WTC11 (cell line): ENCODE measurements around the gene SEL1L. TPM values are rescaled to one million over a fixed set of nuclear protein-coding genes. Genes with fewer than 3 reads are reported as not detected.

ENCODE experiments used
- ATAC-seq: fragments of 200-7000 bp; cut with Tn5 transposase; 2 replicates; pipeline ENCODE4 v1.10.0; 2021; ENCODE audit warnings: mild to moderate bottlenecking, moderate library complexity
- CTCF ChIA-PET: fragments of 300-600 bp; sonication (Branson Sonifier 250); formaldehyde crosslinking; loops from one replicate; lab custom pipeline; 2021; ENCODE audit warnings: antibody characterized with exemption; lab: Charles Lee
- POLR2A ChIA-PET: fragments of 350-600 bp; sonication (Branson Sonifier 250); formaldehyde crosslinking; loops from one replicate; lab custom pipeline; 2021; ENCODE audit warnings: antibody characterized with exemption; lab: Charles Lee
- DNase-seq: peaks from one replicate; pipeline ENCODE4 v3.0.0; 2021; ENCODE audit warnings: low spot score
- H3K27ac Mint-ChIP-seq: 2 replicates; pipeline ENCODE4 v1.8.0; 2021; ENCODE audit warnings: mixed read lengths
- H3K27me3 Mint-ChIP-seq: 2 replicates; pipeline ENCODE4 v1.8.0; 2021; ENCODE audit warnings: low read depth, mild to moderate bottlenecking, moderate library complexity, mixed read lengths
- H3K36me3 Mint-ChIP-seq: 2 replicates; pipeline ENCODE4 v1.8.0; 2021; ENCODE audit warnings: mixed read lengths
- H3K4me1 Mint-ChIP-seq: 2 replicates; pipeline ENCODE4 v1.8.0; 2022; ENCODE audit warnings: mixed read lengths
- H3K4me3 Mint-ChIP-seq: 2 replicates; pipeline ENCODE4 v1.8.0; 2021; ENCODE audit warnings: mild to moderate bottlenecking, moderate library complexity, mixed read lengths
- H3K9me3 Mint-ChIP-seq: 2 replicates; pipeline ENCODE4 v1.8.0; 2021; ENCODE audit warnings: mixed read lengths
- CTCF ChIP-seq: fragments of 200-600 bp; IDR thresholded peaks from 2 replicates; pipeline ENCODE4 v1.8.0; 2022; ENCODE audit warnings: antibody characterized with exemption
- ESRRA ChIP-seq: sonication (generic); formaldehyde crosslinking; IDR thresholded peaks from 2 replicates; pipeline ENCODE4 v1.8.1; 2022; ENCODE audit warnings: mild to moderate bottlenecking, missing genetic modification reagents, borderline replicate concordance
- FOXK1 ChIP-seq: sonication (generic); formaldehyde crosslinking; IDR thresholded peaks from 2 replicates; pipeline ENCODE4 v1.8.0; 2022; ENCODE audit warnings: mild to moderate bottlenecking, moderate library complexity, missing genetic modification reagents
- JUN ChIP-seq: sonication (generic); formaldehyde crosslinking; IDR thresholded peaks from 2 replicates; pipeline ENCODE4 v1.8.0; 2023; ENCODE audit warnings: mild to moderate bottlenecking, missing genetic modification reagents
- MAX ChIP-seq: sonication (generic); formaldehyde crosslinking; IDR thresholded peaks from 2 replicates; pipeline ENCODE4 v1.8.0; 2022; ENCODE audit warnings: mild to moderate bottlenecking, missing genetic modification reagents
- TEAD1 ChIP-seq: sonication (generic); formaldehyde crosslinking; IDR thresholded peaks from 2 replicates; pipeline ENCODE4 v1.8.0; 2022; ENCODE audit warnings: mild to moderate bottlenecking, missing genetic modification reagents
- ZNF219 ChIP-seq: sonication (generic); formaldehyde crosslinking; IDR thresholded peaks from 2 replicates; pipeline ENCODE4 v1.8.0; 2023; ENCODE audit warnings: missing genetic modification reagents, mild to moderate bottlenecking, borderline replicate concordance
- ZNF263 ChIP-seq: sonication (generic); formaldehyde crosslinking; IDR thresholded peaks from 2 replicates; pipeline ENCODE4 v1.8.1; 2022; ENCODE audit warnings: low read depth, mild to moderate bottlenecking, moderate library complexity, missing genetic modification reagents
- ZNF423 ChIP-seq: fragments of 250-450 bp; sonication (Bioruptor Pico); IDR thresholded peaks from 2 replicates; pipeline ENCODE4 v2.1.2; 2022; ENCODE audit warnings: mild to moderate bottlenecking, moderate library complexity
- total RNA-seq: library from RNA; stranded (reverse); gene quantifications from 3 replicates; pipeline ENCODE4 v1.2.3, GENCODE V29; 2021

The SEL1L gene
- total RNA-seq, 1 experiment from 2014 or later = 29.1 TPM

DNA sequence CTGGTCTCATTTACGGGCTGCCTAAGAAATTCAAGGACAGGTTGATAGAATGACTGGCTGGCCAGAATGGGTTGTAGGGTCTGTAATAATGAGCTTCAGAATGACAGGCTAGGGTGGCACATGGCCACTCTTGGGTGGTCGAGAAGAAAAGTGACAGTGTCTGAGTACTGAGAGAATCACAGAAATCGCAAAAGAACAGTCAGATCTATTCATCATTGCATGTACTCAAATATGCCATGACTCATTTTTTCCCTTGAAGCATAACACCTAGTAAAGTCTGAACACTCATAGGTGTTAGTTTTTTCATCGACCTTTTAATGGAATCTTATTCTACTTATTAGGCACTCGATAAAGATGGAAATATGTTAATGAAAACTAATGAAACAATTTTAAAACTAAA, 37.8 kb upstream of the SEL1L start:
- DNase-seq (no peak), ATAC-seq (no peak)
- Mint-ChIP-seq H3K27ac (no peak overlapping the region), H3K9me3 (no peaks in the 10 kb centered on the region), H3K4me1 (no peaks in the 10 kb centered on the region), H3K27me3 (no peaks in the 10 kb centered on the region), H3K4me3 (no peak overlapping the region), H3K36me3 (no peaks in the 10 kb centered on the region)
- TF ChIP-seq MAX (CRISPR knock-in tag) = no peak
- ChIA-PET POLR2A (no interaction called here), CTCF (no interaction called here)

DNA sequence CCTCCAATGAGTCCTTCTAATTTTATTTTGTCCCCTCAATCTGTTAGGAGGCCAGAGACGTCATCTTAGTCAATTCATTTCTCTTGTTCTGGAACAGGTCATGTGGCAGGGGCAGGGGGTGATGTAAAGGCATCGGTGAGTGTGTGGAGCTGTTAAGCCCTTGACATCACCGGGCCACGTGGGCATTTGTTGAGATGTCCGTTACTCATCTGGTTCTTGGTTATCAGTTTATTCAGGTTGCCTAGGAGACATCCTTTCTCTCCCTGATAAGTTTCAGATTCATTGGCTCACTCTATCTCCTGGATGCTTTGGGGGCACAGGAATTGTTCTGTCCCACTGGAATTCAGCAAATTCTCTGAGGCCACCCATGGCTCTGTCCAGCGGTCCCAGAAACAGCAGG, 33.6 kb upstream of the SEL1L start:
- DNase-seq (no peak), ATAC-seq (no peak)
- Mint-ChIP-seq H3K4me1 (peaks cover 11% of the 10 kb centered on the region), H3K36me3 (no peaks in the 10 kb centered on the region), H3K27me3 (peaks cover 15% of the 10 kb centered on the region), H3K4me3 (no peak overlapping the region), H3K27ac (no peak overlapping the region), H3K9me3 (no peaks in the 10 kb centered on the region)
- POLR2A ChIA-PET = no interaction called here
- CTCF ChIA-PET = interaction anchor here (0.6 to 1.8 kb wide), 3 partner anchors 19 to 269 kb away, joined by 4 to 6 read pairs (median 4); no protein-coding TSS in a partner anchor
- TF ChIP-seq ESRRA = no peak

DNA sequence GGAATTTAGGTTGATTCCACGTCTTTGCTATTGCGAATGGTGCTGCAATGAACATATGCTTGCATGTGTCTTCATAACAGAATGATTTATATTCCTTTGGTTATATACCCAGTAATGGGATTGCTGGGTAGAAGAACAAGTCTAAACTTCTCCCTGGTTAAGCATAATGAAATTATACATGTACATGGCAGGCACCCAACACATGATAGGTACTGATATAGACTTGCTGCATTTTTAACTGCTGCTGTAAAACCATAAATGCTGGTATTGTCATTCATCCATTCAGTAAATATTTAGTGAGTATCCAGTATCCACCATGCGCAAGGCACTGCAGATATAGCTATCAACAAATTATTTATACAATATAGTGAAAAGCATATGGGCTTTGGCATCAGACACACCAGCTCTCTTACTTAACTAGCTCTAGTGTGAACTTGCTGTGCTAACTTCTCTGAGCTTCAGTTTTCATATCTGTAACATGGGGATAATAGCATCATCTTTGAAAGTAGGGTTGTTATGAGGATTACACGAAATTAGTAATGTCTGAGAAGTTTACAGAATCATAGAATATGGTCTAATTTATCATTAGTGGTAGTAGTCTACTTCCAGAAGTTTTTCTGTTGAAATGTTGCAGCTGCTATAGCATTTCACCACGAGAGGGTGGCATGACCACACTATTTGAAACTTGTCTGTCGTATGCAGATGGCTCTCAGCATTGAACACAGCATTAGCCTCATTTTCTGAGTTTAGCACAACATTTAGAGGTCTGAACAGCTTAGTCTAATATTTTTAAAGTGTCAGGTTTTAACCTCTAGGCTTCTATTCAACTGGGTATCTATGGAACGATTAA, 32.0 kb upstream of the SEL1L start:
- H3K4me3 Mint-ChIP-seq = no peak overlapping the region
- peaks cover 22% of the 10 kb centered on the region for H3K27me3 Mint-ChIP-seq
- no peak overlapping the region for H3K27ac Mint-ChIP-seq
- ATAC-seq = 0 out of 2 replicates have a peak, but pooled peaks have one; percentile 9
- H3K36me3 Mint-ChIP-seq = no peaks in the 10 kb centered on the region
- H3K4me1 Mint-ChIP-seq = peaks cover 23% of the 10 kb centered on the region
- TF ChIP-seq JUN (CRISPR knock-in tag) (no peak), CTCF (peak; percentile 25; the same call in 1 of the 2 replicates)
- peak; percentile 35 for DNase-seq
- CTCF ChIA-PET = interaction anchor here (0.6 to 1.8 kb wide), 14 partner anchors 9 to 427 kb away, joined by 3 to 6 read pairs (median 4); no protein-coding TSS in a partner anchor
- H3K9me3 Mint-ChIP-seq = no peaks in the 10 kb centered on the region
- POLR2A ChIA-PET = interaction anchor here (0.9 kb wide), 1 partner anchor 9 kb away, joined by 3 read pairs; no protein-coding TSS in a partner anchor

- Mint-ChIP-seq H3K9me3 (0 out of 2 replicates have a peak, but pooled peaks cover 4% of the 10 kb centered on the region), H3K27me3 (peaks cover 36% of the 10 kb centered on the region), H3K27ac (no peak overlapping the region), H3K4me3 (no peak overlapping the region), H3K4me1 (peaks cover 27% of the 10 kb centered on the region), H3K36me3 (no peaks in the 10 kb centered on the region)
- CTCF ChIA-PET = no interaction called here
- TF ChIP-seq ZNF423 (CRISPR knock-in tag) (0 out of 2 replicates have a peak, but pooled peaks have one; percentile 8), ZNF263 (CRISPR knock-in tag) (no peak)
- DNase-seq (no peak), ATAC-seq (peak; percentile 10; the same call in 1 of the 2 replicates)
- POLR2A ChIA-PET = no interaction called here
Observed at GRCh38 chr14:81562818-81563217, 29.2 kb upstream of the SEL1L start.

DNA sequence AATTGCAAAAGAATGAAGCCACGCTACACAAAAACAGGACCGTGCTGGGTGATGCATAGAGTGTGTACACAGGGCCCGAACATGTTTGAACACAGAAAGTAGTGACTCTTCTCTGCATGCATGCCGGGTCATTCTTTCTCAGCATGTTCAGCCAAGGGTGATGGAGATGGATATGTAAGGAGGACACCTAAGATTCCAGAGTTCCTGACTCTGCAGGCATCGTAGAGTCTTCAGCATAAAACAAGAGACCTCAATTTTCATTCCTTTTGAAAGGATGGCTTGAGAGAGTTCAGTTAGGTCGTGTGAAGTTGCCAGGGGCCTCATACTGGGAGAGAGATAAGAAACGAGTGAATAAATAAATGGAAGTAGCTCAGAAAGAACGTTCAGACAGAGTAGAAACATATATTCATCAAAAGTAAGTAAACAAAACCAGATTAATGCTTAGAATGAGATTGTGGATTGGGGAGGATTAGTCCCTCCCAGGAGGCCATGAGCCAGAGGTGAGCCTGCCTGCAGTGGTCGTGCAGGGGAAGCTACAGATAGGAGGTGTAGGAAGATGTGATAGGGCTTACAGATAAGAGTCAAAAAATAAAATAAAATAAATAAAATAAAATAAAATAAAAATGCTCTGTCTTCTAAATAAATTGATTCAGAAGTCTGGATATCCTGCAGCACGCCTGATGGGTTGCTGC, 27.6 kb upstream of the SEL1L start:
- ChIA-PET POLR2A (no interaction called here), CTCF (no interaction called here)
- H3K4me1 Mint-ChIP-seq = peaks cover 27% of the 10 kb centered on the region
- peak; percentile 84 for ATAC-seq
- 0 out of 2 replicates have a peak, but pooled peaks have one; percentile 26 for TF ChIP-seq FOXK1 (CRISPR knock-in tag)
- no peak for TF ChIP-seq ZNF219 (CRISPR knock-in tag)
- 0 out of 2 replicates have a peak, but pooled peaks have one; percentile 41 for TF ChIP-seq TEAD1
- H3K9me3 Mint-ChIP-seq = 0 out of 2 replicates have a peak, but pooled peaks cover 4% of the 10 kb centered on the region
- H3K36me3 Mint-ChIP-seq = no peaks in the 10 kb centered on the region
- peaks cover 36% of the 10 kb centered on the region for H3K27me3 Mint-ChIP-seq
- H3K27ac Mint-ChIP-seq = peak overlapping the region; percentile 4
- no peak for DNase-seq
- no peak overlapping the region; the same call in 1 of the 2 replicates for H3K4me3 Mint-ChIP-seq
